HepG2 (cell line): ENCODE results near the gene JPT1. TPM values are rescaled to one million over a fixed set of nuclear protein-coding genes. Genes with fewer than 3 reads are reported as not detected.

Experiments
- BCL6 ChIP-seq: IDR thresholded peaks from 2 replicates; pipeline ENCODE4 v1.6.1; 2016; ENCODE audit warnings: missing genetic modification reagents, missing compliant biosample characterization
- FOXA1 ChIP-seq, 2 experiments: fragments of 450-650 bp in 1 of 2; sonication (generic) in 1 of 2; formaldehyde crosslinking in 1 of 2; IDR thresholded peaks; 2 replicates each; pipeline versions ENCODE4 v1.4.0 to v1.6.1; 2016 to 2020; ENCODE audit warnings: missing genetic modification reagents in 1 of 2
- FOXO1 ChIP-seq: sonication (generic); formaldehyde crosslinking; IDR thresholded peaks from 2 replicates; pipeline ENCODE4 v1.4.0; 2020; ENCODE audit warnings: missing genetic modification reagents
- KDM2A ChIP-seq: sonication (generic); formaldehyde crosslinking; IDR thresholded peaks from 2 replicates; pipeline ENCODE4 v1.4.0; 2020; ENCODE audit warnings: low read depth, missing genetic modification reagents, borderline replicate concordance
- MAFF ChIP-seq: IDR thresholded peaks from 2 replicates; pipeline ENCODE4 v1.6.1; 2011; ENCODE audit warnings: low read depth, low read length, improper control_type of control experiment
- MTF1 ChIP-seq: sonication (generic); formaldehyde crosslinking; IDR thresholded peaks from 2 replicates; pipeline ENCODE4 v1.5.0; 2020; ENCODE audit warnings: missing genetic modification reagents
- POGZ ChIP-seq: sonication (generic); formaldehyde crosslinking; IDR thresholded peaks from 2 replicates; pipeline ENCODE4 v1.4.0; 2020; ENCODE audit warnings: mild to moderate bottlenecking, missing genetic modification reagents
- RAD21 ChIP-seq: fragments of 450-650 bp; formaldehyde crosslinking; IDR thresholded peaks from 2 replicates; pipeline ENCODE4 v1.5.0; 2020; ENCODE audit warnings: mild to moderate bottlenecking
- SALL1 ChIP-seq: sonication (generic); formaldehyde crosslinking; IDR thresholded peaks from 2 replicates; pipeline ENCODE4 v1.8.0; 2022; ENCODE audit warnings: mild to moderate bottlenecking, missing genetic modification reagents
- SMC3 ChIP-seq: IDR thresholded peaks from 2 replicates; pipeline ENCODE4 v1.6.1; 2011; ENCODE audit warnings: low read length, improper control_type of control experiment
- YY1 ChIP-seq: IDR thresholded peaks from 2 replicates; pipeline ENCODE4 v1.6.1; 2011; ENCODE audit warnings: low read length, low read depth, moderate library complexity, mild to moderate bottlenecking; ENCODE audit not compliant: insufficient read depth, insufficient replicate concordance
- polyA plus RNA-seq, 8 experiments: library from polyadenylated mRNA; depleted of rRNA in 3 of 8; stranded (reverse) in 7 of 8; unstranded in 1 of 8; fragments of >200 nt; fragmentation: Illumina TruSeq in 4 of 8; extraction: Trizol in 4 of 8; gene quantifications; 2 replicates each; pipeline versions ENCODE4 v1.2.1 to v1.2.3, GENCODE V29; 2011 to 2016; ENCODE audit warnings: low read depth in 4 of 8, missing spikeins in 1 of 8, mixed read lengths in 1 of 8; ENCODE audit not compliant: insufficient read depth in 1 of 8
- total RNA-seq, 5 experiments: library from RNA; depleted of rRNA; stranded (reverse); fragments of >200 nt; fragmentation: Illumina TruSeq; extraction: Trizol; gene quantifications; 2 replicates each; pipeline ENCODE4 v1.2.3, GENCODE V29; 2016; ENCODE audit warnings: low read depth in 1 of 5
- TF ChIP-seq, protein P1 (sequence below): IDR thresholded peaks from 2 replicates; pipeline ENCODE4 v1.6.1; 2016; ENCODE audit warnings: missing compliant biosample characterization, missing genetic modification reagents, borderline replicate concordance
- TF ChIP-seq, protein P2 (sequence below): sonication (generic); formaldehyde crosslinking; IDR thresholded peaks from 2 replicates; pipeline ENCODE4 v1.5.0; 2020; ENCODE audit warnings: mild to moderate bottlenecking, missing genetic modification reagents, borderline replicate concordance

The JPT1 gene
- total and polyA plus RNA-seq, 2 of the 13 experiments (the other 11 are each of a cell fraction or from before 2014, with no cell fraction given): 43.3 to 256 TPM

DNA sequence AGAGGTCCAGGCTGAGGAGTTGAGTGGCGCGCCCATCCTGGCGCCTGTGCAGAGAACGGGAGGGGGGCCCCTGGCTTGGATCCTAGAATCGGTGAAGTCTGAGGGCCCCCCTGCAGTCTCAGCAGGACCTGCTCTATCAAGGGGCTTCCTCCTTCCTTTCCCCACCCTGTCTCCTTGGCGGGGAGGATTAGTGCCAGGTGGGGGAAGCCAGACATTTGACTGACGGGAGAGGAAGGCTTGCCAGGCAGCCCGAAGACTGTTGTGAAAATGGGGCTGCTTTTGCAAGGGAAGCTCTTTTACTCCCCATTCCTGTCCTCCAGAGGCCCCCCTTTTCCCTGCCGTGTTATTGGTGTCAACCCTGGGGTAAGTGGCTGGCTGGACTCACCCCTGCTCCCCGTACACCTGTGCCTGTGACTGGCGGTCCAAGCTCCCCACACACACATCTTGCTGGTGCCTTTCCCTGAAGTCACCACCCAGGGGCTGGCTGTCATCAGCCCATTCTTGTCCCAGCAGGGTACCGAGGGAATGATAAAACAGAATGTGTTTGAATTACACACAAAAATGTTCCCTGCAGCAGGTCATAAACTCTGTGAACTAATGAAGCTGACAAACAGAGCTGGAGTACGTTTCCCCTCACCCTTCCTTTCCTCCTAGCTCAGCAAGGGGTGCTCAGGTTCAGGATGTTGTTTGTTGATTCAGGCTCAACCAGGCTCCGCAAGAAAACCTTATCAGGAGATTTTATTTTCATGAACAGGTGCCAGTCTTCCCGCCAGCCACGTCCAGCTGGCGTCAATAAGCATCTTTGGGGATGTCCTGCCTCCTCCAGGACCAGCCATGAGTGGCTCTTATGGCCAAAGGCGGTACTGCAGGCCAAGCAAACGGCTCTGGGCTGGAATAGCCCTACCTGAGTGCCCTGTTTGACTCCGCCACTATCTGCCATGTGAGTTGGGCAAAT is 48.9 kb downstream of the JPT1 start (continued):
- no peak for TF ChIP-seq MTF1 (CRISPR knock-in tag)
- TF ChIP-seq SALL1 (CRISPR knock-in tag): peak; percentile 18; the same call in 1 of the 2 replicates
- 0 out of 2 replicates have a peak, but pooled peaks have one; percentile 22 for TF ChIP-seq FOXO1 (CRISPR knock-in tag)
- peak; percentile 44 for TF ChIP-seq YY1
- TF ChIP-seq, protein P1, sequence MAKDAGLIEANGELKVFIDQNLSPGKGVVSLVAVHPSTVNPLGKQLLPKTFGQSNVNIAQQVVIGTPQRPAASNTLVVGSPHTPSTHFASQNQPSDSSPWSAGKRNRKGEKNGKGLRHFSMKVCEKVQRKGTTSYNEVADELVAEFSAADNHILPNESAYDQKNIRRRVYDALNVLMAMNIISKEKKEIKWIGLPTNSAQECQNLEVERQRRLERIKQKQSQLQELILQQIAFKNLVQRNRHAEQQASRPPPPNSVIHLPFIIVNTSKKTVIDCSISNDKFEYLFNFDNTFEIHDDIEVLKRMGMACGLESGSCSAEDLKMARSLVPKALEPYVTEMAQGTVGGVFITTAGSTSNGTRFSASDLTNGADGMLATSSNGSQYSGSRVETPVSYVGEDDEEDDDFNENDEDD (CRISPR knock-in tag): peak; percentile 20; the same call in 1 of the 2 replicates
- no peak for TF ChIP-seq MAFF
- TF ChIP-seq, protein P2, sequence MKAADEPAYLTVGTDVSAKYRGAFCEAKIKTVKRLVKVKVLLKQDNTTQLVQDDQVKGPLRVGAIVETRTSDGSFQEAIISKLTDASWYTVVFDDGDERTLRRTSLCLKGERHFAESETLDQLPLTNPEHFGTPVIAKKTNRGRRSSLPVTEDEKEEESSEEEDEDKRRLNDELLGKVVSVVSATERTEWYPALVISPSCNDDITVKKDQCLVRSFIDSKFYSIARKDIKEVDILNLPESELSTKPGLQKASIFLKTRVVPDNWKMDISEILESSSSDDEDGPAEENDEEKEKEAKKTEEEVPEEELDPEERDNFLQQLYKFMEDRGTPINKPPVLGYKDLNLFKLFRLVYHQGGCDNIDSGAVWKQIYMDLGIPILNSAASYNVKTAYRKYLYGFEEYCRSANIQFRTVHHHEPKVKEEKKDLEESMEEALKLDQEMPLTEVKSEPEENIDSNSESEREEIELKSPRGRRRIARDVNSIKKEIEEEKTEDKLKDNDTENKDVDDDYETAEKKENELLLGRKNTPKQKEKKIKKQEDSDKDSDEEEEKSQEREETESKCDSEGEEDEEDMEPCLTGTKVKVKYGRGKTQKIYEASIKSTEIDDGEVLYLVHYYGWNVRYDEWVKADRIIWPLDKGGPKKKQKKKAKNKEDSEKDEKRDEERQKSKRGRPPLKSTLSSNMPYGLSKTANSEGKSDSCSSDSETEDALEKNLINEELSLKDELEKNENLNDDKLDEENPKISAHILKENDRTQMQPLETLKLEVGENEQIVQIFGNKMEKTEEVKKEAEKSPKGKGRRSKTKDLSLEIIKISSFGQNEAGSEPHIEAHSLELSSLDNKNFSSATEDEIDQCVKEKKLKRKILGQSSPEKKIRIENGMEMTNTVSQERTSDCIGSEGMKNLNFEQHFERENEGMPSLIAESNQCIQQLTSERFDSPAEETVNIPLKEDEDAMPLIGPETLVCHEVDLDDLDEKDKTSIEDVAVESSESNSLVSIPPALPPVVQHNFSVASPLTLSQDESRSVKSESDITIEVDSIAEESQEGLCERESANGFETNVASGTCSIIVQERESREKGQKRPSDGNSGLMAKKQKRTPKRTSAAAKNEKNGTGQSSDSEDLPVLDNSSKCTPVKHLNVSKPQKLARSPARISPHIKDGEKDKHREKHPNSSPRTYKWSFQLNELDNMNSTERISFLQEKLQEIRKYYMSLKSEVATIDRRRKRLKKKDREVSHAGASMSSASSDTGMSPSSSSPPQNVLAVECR: no peak
- TF ChIP-seq FOXA1 (IDR thresholded peaks at IDR 0.05): no peak
- peak; percentile 27; the same call in 1 of the 2 replicates for TF ChIP-seq FOXA1 (CRISPR knock-in tag; IDR thresholded peaks at IDR 0.05)
- TF ChIP-seq BCL6 (CRISPR knock-in tag): 0 out of 2 replicates have a peak, but pooled peaks have one; percentile 12
- TF ChIP-seq RAD21 (CRISPR knock-in tag): peak; percentile 76
- peak; percentile 42; the same call in 1 of the 2 replicates for TF ChIP-seq KDM2A (CRISPR knock-in tag)
- no peak for TF ChIP-seq POGZ
- peak; percentile 64 for TF ChIP-seq SMC3
